Measurements from ENCODE around the gene ATF6.

DNA sequence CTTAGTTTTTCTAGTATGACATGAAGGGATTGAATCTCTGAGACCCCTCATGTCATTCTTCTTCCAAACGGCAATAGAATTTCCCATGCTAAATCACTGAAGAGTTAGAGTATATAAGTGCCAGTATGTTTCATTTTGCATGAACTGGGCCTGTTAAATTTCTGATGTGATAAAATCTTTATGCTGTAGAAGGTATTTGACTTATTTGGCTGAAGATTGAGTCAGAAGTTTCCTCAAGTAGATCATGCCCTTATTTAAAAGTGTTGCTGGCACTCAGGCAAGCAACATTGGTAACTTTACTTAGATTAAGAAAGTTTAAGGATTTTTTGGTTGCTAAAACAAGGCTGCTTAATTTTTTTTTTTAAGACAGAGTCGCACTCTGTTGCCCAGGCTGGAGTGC, 13.3 kb downstream of the ATF6 start:
- TF ChIP-seq, protein P1, sequence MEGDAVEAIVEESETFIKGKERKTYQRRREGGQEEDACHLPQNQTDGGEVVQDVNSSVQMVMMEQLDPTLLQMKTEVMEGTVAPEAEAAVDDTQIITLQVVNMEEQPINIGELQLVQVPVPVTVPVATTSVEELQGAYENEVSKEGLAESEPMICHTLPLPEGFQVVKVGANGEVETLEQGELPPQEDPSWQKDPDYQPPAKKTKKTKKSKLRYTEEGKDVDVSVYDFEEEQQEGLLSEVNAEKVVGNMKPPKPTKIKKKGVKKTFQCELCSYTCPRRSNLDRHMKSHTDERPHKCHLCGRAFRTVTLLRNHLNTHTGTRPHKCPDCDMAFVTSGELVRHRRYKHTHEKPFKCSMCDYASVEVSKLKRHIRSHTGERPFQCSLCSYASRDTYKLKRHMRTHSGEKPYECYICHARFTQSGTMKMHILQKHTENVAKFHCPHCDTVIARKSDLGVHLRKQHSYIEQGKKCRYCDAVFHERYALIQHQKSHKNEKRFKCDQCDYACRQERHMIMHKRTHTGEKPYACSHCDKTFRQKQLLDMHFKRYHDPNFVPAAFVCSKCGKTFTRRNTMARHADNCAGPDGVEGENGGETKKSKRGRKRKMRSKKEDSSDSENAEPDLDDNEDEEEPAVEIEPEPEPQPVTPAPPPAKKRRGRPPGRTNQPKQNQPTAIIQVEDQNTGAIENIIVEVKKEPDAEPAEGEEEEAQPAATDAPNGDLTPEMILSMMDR (conservative IDR thresholded peaks at IDR 0.05 in 1 of 2, IDR thresholded peaks at IDR 0.05 in 1 of 2; ENCODE audit: low read depth in 1 of 2, low read length in 2 of 2), result no peak
- no peak for TF ChIP-seq EZH2 (IDR thresholded peaks at IDR 0.05; ENCODE audit: low read length, missing control alignments)

Data from fibroblast of lung (primary cell).